Left ventricle myocardium inferior (tissue), 1 donor: Measurements from ENCODE around the gene ARAF. TPM values are rescaled to one million over a fixed set of nuclear protein-coding genes. Genes with fewer than 3 reads are reported as not detected.

Source experiments
- DNase-seq: peaks from one replicate; pipeline ENCODE4 v3.0.0-alpha.2; 2020
- H3K27ac ChIP-seq: fragments of 200-600 bp; replicated peaks from 2 replicates; pipeline ENCODE4 v1.8.0; 2021
- H3K27me3 ChIP-seq: fragments of 200-600 bp; 2 replicates; pipeline ENCODE4 v1.8.0; 2021; ENCODE audit warnings: low read depth
- H3K36me3 ChIP-seq: fragments of 200-600 bp; 2 replicates; pipeline ENCODE4 v1.8.0; 2021
- H3K4me1 ChIP-seq: fragments of 200-600 bp; 2 replicates; pipeline ENCODE4 v1.8.0; 2021
- H3K4me3 ChIP-seq: fragments of 200-600 bp; 2 replicates; pipeline ENCODE4 v1.8.0; 2021; ENCODE audit warnings: mild to moderate bottlenecking, moderate library complexity
- H3K9me3 ChIP-seq: fragments of 200-600 bp; replicated peaks from 2 replicates; pipeline ENCODE4 v1.8.0; 2021
- CTCF ChIP-seq: fragments of 200-600 bp; IDR thresholded peaks from 2 replicates; pipeline ENCODE4 v1.8.0; 2021; ENCODE audit warnings: antibody characterized with exemption, mild to moderate bottlenecking, borderline replicate concordance
- intact Hi-C: fragments of 100-400 bp; cut with micrococcal nuclease; formaldehyde crosslinking; loops from one replicate; pipeline ENCODE4 v1.11.0; 2022
- total RNA-seq: library from RNA; stranded (reverse); fragmentation: NEBNext Ultra II Directional; extraction: Animal tissue kit (Norgen Biotek cat#: 25700); gene quantifications from one replicate; pipeline ENCODE4 v1.2.1, GENCODE V29; 2021
- donor health status: DM: no; HTN: yes; CAD: no; lungs with severe emphysema.

Gene ARAF
- total RNA-seq, 1 donor from 2014 or later = 76.4 TPM

- H3K4me1 ChIP-seq = peaks cover 5% of the 10 kb centered on the region
- peak overlapping the region; percentile 63 for H3K4me3 ChIP-seq
- H3K27me3 ChIP-seq = no peaks in the 10 kb centered on the region
- peak; percentile 52 for DNase-seq
- peak overlapping the region; percentile 81 for H3K27ac ChIP-seq
- no peaks in the 10 kb centered on the region for H3K9me3 ChIP-seq
- H3K36me3 ChIP-seq = peaks cover 15% of the 10 kb centered on the region
- intact Hi-C loops = no loop called here
- no peak for TF ChIP-seq CTCF
These were observed 12.5 kb downstream of the ARAF start for GRCh38 chrX:47573341-47574075.

DNA sequence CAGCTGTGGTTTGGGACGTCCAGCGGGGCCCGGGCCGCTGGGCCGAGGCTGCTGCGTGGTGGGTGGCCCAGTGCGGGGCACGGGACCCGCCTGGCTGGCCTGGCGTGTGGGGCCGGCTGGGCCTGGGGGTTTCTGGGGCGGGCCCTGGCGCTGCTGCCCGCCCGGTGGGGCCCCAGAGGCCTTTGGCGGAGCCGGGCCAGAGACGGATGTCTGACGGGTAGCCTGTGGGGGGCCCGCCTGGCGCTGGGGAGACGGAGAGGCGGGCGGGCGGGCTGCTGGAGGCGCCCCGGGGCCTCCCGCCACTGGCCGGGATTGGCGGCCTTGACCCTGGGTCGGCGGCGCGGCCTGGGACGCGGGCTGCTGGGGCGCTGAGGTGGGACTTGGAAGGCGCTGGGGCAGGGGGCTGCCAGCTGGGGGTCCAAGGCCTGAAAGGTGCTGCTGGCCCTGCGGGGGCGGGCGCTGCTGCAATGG lies 13.1 kb downstream of the ARAF start:
- intact Hi-C loops = no loop called here
- no peak for TF ChIP-seq CTCF
- Histone ChIP-seq H3K27ac (peak overlapping the region; percentile 81), H3K4me1 (peaks cover 5% of the 10 kb centered on the region), H3K27me3 (no peaks in the 10 kb centered on the region), H3K36me3 (peaks cover 9% of the 10 kb centered on the region), H3K4me3 (peak overlapping the region; percentile 63), H3K9me3 (no peaks in the 10 kb centered on the region)
- DNase-seq = no peak

DNA sequence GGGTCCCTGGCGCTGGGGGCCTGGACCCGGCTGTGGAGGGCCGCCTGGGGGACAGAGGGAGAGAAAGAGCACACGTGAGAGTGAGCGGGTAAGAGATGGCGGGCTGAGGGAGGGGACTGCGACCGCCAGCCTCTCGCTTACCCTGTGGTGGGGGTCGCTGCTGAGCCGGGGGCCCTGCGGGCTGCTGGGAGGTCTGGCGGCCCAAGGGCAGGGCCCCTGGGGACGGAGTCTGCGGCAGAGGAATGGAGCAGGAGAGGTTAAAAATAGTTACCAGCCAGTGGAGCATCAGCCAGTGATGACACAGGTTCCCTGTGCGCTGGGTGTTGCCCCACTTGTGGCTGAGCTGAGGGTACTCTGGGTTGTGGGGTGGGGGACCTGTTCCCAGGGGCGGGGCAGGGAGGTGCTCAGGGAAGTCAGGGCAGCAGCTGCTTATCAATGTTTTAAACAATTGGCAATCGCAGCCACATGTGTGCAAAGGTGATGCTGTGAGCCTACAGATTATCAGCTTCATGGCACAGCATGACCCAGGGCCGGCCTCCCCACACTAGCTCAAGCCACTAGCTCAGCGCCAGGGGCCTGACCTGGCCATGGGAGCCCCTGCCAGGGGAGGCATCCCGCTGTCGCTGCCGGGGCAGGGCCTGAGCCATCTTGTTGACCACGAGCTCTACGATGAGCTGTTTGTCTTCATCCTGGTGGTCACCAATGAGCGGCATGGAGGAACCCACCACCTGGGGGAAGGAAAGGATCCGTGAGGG lies 13.7 kb downstream of the ARAF start:
- Histone ChIP-seq H3K27ac (peak overlapping the region; percentile 81), H3K9me3 (no peaks in the 10 kb centered on the region), H3K36me3 (peaks cover 3% of the 10 kb centered on the region), H3K4me3 (peak overlapping the region; percentile 63), H3K27me3 (no peaks in the 10 kb centered on the region), H3K4me1 (peaks cover 5% of the 10 kb centered on the region)
- no peak for TF ChIP-seq CTCF
- DNase-seq = no peak
- intact Hi-C loops = no loop called here

GRCh38 chrX:47576021-47576898 lies 15.3 kb downstream of the ARAF start:
- H3K4me3 ChIP-seq = no peak overlapping the region
- intact Hi-C loops = no loop called here
- no peaks in the 10 kb centered on the region for H3K36me3 ChIP-seq
- no peaks in the 10 kb centered on the region for H3K9me3 ChIP-seq
- no peak for DNase-seq
- H3K27me3 ChIP-seq = no peaks in the 10 kb centered on the region
- no peak for TF ChIP-seq CTCF
- H3K27ac ChIP-seq = no peak overlapping the region
- peaks cover 5% of the 10 kb centered on the region for H3K4me1 ChIP-seq

- TF ChIP-seq CTCF = no peak
- Histone ChIP-seq H3K27me3 (no peaks in the 10 kb centered on the region), H3K4me1 (peaks cover 5% of the 10 kb centered on the region), H3K27ac (no peak overlapping the region), H3K9me3 (no peaks in the 10 kb centered on the region), H3K4me3 (no peak overlapping the region), H3K36me3 (no peaks in the 10 kb centered on the region)
- DNase-seq = no peak
- intact Hi-C loops = no loop called here
These were observed 16.4 kb downstream of the ARAF start for GRCh38 chrX:47577424-47577823.
